ENCODE measurements around the gene DEPDC1.

DEPDC1 gene

DNA sequence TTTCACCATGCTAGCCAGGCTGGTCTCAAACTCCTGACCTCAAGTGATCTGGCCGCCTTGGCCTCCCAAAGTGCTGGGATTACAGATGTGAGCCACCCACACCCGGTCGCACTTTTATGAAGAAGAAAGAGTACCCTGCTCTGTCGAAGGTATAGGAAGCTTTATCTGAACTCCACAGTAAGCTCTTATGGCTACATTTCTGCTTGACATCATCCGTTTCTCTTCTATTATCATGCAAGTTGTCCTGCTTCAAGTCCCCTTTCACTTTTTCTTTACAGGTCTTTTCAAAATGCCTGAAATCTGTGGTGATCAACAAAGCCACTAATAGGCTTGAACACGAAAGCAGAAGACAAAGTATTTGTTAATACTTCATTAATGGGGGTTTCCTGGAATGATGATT is 51.2 kb downstream of the DEPDC1 start:
- DNase-seq (ENCODE audit: low read depth) = no peak
- no peak overlapping the region for H3K4me3 ChIP-seq (ENCODE audit: low read depth, low read length)
- TF ChIP-seq, protein P1, sequence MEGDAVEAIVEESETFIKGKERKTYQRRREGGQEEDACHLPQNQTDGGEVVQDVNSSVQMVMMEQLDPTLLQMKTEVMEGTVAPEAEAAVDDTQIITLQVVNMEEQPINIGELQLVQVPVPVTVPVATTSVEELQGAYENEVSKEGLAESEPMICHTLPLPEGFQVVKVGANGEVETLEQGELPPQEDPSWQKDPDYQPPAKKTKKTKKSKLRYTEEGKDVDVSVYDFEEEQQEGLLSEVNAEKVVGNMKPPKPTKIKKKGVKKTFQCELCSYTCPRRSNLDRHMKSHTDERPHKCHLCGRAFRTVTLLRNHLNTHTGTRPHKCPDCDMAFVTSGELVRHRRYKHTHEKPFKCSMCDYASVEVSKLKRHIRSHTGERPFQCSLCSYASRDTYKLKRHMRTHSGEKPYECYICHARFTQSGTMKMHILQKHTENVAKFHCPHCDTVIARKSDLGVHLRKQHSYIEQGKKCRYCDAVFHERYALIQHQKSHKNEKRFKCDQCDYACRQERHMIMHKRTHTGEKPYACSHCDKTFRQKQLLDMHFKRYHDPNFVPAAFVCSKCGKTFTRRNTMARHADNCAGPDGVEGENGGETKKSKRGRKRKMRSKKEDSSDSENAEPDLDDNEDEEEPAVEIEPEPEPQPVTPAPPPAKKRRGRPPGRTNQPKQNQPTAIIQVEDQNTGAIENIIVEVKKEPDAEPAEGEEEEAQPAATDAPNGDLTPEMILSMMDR (conservative IDR thresholded peaks at IDR 0.05; ENCODE audit: low read depth, low read length) = no peak

DNA sequence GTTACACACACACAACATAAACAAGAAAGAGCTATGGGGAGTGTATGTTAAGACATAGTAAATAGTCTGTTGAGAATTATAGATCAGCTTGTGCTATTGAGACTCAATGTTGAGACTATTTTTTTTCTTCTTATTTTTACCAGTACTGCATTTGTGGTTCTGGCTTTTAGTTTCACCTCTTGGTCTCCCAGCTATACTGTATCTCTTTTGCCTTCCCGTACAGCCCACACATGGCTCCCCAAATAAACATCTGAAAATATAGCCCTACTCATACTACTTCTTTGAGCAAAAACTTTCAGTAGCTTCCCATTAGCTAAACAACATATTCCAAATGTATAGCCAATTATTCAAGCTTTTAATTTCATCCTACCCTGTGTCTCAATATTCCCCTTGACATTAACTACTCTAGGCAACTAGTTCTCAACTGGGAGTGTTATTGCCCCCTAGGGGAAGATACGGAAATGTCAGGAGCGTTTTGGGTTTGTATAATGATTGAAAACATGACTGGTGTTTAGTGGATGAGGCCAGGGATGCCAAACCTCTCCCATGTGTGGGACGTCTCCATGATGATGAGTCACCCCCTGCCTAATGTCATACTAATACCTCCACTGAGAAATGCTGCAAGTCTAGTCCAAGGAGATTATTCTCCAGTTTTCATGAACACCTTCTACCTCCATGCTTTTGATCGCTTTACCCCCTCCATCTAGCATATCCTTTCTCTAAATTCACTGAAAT is 53.9 kb downstream of the DEPDC1 start:
- peak; percentile 72 for DNase-seq (ENCODE audit: low read depth)
- TF ChIP-seq, protein P1 (conservative IDR thresholded peaks at IDR 0.05; ENCODE audit: low read depth, low read length) = peak; percentile 79
- no peak overlapping the region for H3K4me3 ChIP-seq (ENCODE audit: low read depth, low read length)

DNA sequence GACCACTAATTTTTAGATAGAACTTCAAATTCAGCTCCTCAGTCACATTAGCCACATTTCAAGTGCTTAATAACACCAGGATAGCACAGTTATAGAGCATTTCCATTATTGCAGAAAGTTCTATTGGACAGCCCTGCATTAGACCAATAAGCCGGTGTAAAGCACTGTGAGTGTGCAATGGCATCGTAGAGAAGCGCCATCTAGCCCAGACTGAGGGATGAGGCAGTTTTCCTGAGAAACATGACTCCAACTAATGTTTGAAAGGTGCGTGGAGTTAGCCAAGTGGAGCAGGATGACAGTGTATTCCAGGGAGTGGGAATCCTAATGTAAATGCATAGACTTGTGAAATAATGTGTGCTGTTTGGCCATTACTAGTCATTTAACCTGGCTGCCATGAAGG is 54.9 kb downstream of the DEPDC1 start:
- DNase-seq (ENCODE audit: low read depth) = no peak
- H3K4me3 ChIP-seq (ENCODE audit: low read depth, low read length) = no peak overlapping the region
- TF ChIP-seq, protein P1 (conservative IDR thresholded peaks at IDR 0.05; ENCODE audit: low read depth, low read length) = peak; percentile 5

DNA sequence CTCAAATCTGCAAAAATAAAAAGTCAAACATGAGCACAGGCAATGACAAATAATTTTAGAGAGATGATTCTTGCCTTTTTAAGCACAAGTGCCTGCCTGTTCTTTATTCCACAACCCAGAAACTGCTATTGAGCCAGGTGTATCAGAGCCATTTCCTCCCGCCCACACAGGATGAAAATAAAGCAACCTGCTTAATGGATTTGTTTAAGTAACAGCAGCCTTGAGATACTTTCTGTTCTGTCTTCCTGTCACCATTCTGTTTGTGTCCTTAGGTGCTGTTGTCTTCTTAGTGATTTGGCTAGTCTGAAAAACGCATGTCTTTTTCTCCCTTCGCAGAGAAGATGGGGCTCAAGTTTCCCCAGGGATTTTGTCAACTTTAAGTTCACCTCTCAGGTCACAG is 58.6 kb downstream of the DEPDC1 start:
- H3K4me3 ChIP-seq (ENCODE audit: low read depth, low read length) = no peak overlapping the region
- TF ChIP-seq, protein P1 (conservative IDR thresholded peaks at IDR 0.05; ENCODE audit: low read depth, low read length) = no peak
- no peak for DNase-seq (ENCODE audit: low read depth)

DNA sequence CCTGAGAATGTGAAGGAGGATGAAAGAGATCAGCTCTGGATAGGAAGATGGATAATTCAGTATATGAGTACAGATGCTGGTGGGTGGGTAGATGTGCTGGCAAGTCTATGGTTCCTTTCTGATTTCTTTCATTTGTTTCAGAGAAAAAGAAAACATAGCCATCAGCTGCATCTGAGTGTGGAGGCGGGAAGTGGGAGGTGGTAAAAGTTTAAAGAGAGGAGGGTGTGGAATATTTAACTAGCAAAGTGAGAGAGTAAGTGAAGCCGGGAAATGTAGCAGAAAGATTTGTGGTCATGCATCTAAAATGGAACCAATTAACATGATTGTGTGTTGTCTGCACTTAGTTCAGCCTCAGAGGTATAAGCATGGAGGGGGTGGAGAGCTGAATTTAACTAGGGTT is 63.5 kb downstream of the DEPDC1 start:
- no peak for DNase-seq (ENCODE audit: low read depth)
- H3K4me3 ChIP-seq (ENCODE audit: low read depth, low read length) = no peak overlapping the region
- TF ChIP-seq, protein P1 (conservative IDR thresholded peaks at IDR 0.05; ENCODE audit: low read depth, low read length) = no peak

DNA sequence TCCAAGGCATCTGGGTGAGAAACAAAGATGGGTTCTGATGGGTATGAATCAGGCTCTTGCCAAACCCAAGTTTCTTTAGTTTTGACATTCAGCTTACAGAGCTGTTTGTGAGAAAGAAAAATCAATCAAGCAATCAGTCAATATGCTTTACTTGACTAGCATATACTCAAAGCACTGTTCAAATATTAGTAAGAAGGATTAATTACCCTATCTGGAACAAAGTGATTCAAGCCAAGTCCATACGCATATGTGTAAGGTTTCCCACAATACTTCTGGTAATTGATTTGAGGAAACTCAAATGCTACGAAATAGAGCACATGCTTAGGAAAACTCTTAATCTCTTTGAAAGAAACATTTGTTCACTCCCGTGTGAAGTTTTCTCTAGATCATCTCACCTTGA is 65.8 kb downstream of the DEPDC1 start:
- TF ChIP-seq, protein P1 (conservative IDR thresholded peaks at IDR 0.05; ENCODE audit: low read depth, low read length) = no peak
- H3K4me3 ChIP-seq (ENCODE audit: low read depth, low read length) = no peak overlapping the region
- DNase-seq (ENCODE audit: low read depth) = no peak

DNA sequence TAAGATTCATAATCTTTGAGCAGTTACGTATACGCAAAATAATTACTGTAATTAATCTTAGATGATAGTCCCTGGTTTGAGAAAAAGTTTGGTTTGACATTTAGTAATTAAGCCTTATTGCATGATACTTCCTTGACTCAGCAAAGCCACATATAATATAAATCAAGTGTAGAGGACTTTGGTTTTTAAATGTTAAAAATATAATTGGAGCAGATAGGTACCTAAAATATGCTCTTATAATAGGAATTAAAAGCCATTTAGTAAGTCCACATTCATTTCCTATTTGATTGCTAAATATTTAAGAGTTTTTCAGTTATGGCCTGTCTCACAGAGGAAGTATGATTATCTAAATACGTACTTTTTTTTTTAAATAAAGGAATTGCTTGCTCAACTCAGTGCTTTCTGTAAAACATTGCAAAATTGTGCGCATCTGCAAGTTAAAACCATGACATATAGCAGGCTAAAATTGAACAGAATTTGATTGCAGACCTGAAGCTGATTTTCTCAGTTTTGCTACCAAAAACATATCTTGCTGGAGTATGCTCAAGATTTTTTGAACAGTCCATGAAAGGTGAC is 67.6 kb downstream of the DEPDC1 start:
- no peak for DNase-seq (ENCODE audit: low read depth)
- no peak overlapping the region for H3K4me3 ChIP-seq (ENCODE audit: low read depth, low read length)
- TF ChIP-seq, protein P1 (conservative IDR thresholded peaks at IDR 0.05; ENCODE audit: low read depth, low read length) = no peak
